IMR-90 (cell line): ENCODE data around the gene EPHA2. TPM values are rescaled to one million over a fixed set of nuclear protein-coding genes. Genes with fewer than 3 reads are reported as not detected.

Experiments
- ATAC-seq: fragments of 200-7000 bp; cut with Tn5 transposase; 2 replicates; pipeline ENCODE4 v1.9.1; 2020; ENCODE audit warnings: low read depth, mild to moderate bottlenecking, moderate library complexity
- BruUV-seq: library from RNA; stranded (reverse); fragments of 400-500 nt; replicated peaks from 2 replicates; lab custom pipeline; 2021; lab: Mats Ljungman, UMichigan
- CTCF ChIA-PET: fragments of 300-600 bp; formaldehyde crosslinking; extraction: SDS; loops from one replicate; lab custom pipeline; 2021; ENCODE audit warnings: antibody characterized with exemption; lab: Yijun Ruan, JAX
- POLR2A ChIA-PET: fragments of 300-600 bp; sonication (Branson Sonifier 250); formaldehyde crosslinking; loops from one replicate; lab custom pipeline; 2022; ENCODE audit warnings: antibody characterized with exemption; ENCODE audit not compliant: unreplicated experiment; lab: Charles Lee
- DNase-seq: peaks from one replicate; pipeline ENCODE4 v3.0.0; 2013
- H2AFZ ChIP-seq: replicated peaks from 2 replicates; pipeline ENCODE3; 2013; ENCODE audit warnings: low read length, mild to moderate bottlenecking; ENCODE audit not compliant: poor library complexity
- H2AK5ac ChIP-seq: 2 replicates; pipeline ENCODE4 v1.6.1; 2013; ENCODE audit warnings: low read depth, low read length, inconsistent platforms
- H2AK9ac ChIP-seq: replicated peaks from 2 replicates; pipeline ENCODE3; 2013; ENCODE audit warnings: mild to moderate bottlenecking, low read depth, low read length, moderate library complexity; ENCODE audit not compliant: poor library complexity
- H2BK120ac ChIP-seq: 2 replicates; pipeline ENCODE4 v1.6.1; 2013; ENCODE audit warnings: low read depth, low read length, inconsistent platforms
- H2BK15ac ChIP-seq: 3 replicates; pipeline ENCODE4 v1.6.1; 2013; ENCODE audit warnings: low read depth, low read length, inconsistent platforms
- H2BK20ac ChIP-seq: 2 replicates; pipeline ENCODE4 v1.6.1; 2013; ENCODE audit warnings: low read depth, mild to moderate bottlenecking, inconsistent platforms, low read length, moderate library complexity
- H2BK5ac ChIP-seq: 2 replicates; pipeline ENCODE4 v1.6.1; 2013; ENCODE audit warnings: mild to moderate bottlenecking, low read depth, low read length, inconsistent platforms; ENCODE audit not compliant: poor library complexity, severe bottlenecking
- H3K14ac ChIP-seq: replicated peaks from 2 replicates; pipeline ENCODE4 v1.6.1; 2013; ENCODE audit warnings: low read depth, low read length, inconsistent platforms
- H3K18ac ChIP-seq: 2 replicates; pipeline ENCODE4 v1.6.1; 2013; ENCODE audit warnings: low read depth, low read length, control low read depth
- H3K23ac ChIP-seq: 2 replicates; pipeline ENCODE4 v1.6.1; 2013; ENCODE audit warnings: low read depth, low read length, inconsistent platforms
- H3K27ac ChIP-seq: 2 replicates; pipeline ENCODE4 v1.5.1; 2013; ENCODE audit warnings: mild to moderate bottlenecking, control low read depth, low read length; ENCODE audit not compliant: insufficient read depth
- H3K27me3 ChIP-seq: 2 replicates; pipeline ENCODE4 v1.6.1; 2013; ENCODE audit warnings: low read length; ENCODE audit not compliant: control insufficient read depth, insufficient read depth
- H3K36me3 ChIP-seq: 2 replicates; pipeline ENCODE4 v1.6.1; 2013; ENCODE audit warnings: low read length, mixed read lengths; ENCODE audit not compliant: control insufficient read depth, insufficient read depth
- H3K4ac ChIP-seq: 2 replicates; pipeline ENCODE4 v1.6.1; 2013; ENCODE audit warnings: low read depth, low read length, inconsistent platforms
- H3K4me1 ChIP-seq: 2 replicates; pipeline ENCODE4 v1.6.1; 2013; ENCODE audit warnings: low read length, mixed read lengths; ENCODE audit not compliant: control insufficient read depth, insufficient read depth
- H3K4me2 ChIP-seq: 2 replicates; pipeline ENCODE4 v1.6.1; 2013; ENCODE audit warnings: low read depth, mild to moderate bottlenecking, control low read depth, low read length, moderate library complexity
- H3K4me3 ChIP-seq: 2 replicates; pipeline ENCODE4 v1.5.1; 2013; ENCODE audit warnings: low read depth, mild to moderate bottlenecking, control low read depth, low read length, moderate library complexity; ENCODE audit not compliant: insufficient read depth
- H3K56ac ChIP-seq: 2 replicates; pipeline ENCODE4 v1.6.1; 2013; ENCODE audit warnings: low read length, inconsistent platforms; ENCODE audit not compliant: insufficient read depth; ENCODE audit errors: extremely low read depth
- H3K79me1 ChIP-seq, 2 experiments: 2 replicates each; pipeline ENCODE4 v1.6.1; 2013; ENCODE audit warnings: low read length in 2 of 2, inconsistent platforms in 1 of 2, low read depth in 1 of 2
- H3K9ac ChIP-seq: 2 replicates; pipeline ENCODE4 v1.6.1; 2013; ENCODE audit warnings: low read depth, low read length, control low read depth
- H3K9me1 ChIP-seq: 2 replicates; pipeline ENCODE4 v1.6.1; 2013; ENCODE audit warnings: low read length, inconsistent platforms; ENCODE audit not compliant: insufficient read depth
- H3K9me3 ChIP-seq: 2 replicates; pipeline ENCODE4 v1.6.1; 2013; ENCODE audit warnings: low read length; ENCODE audit not compliant: control insufficient read depth, insufficient read depth
- H4K20me1 ChIP-seq: 2 replicates; pipeline ENCODE4 v1.6.1; 2013; ENCODE audit warnings: low read length, inconsistent platforms; ENCODE audit not compliant: insufficient read depth
- H4K5ac ChIP-seq: 2 replicates; pipeline ENCODE4 v1.6.1; 2013; ENCODE audit warnings: mild to moderate bottlenecking, low read depth, low read length, control low read depth
- H4K8ac ChIP-seq, 2 experiments: 2 replicates each; pipeline ENCODE4 v1.6.1; 2013; ENCODE audit warnings: low read depth in 2 of 2, low read length in 2 of 2, control low read depth in 1 of 2, inconsistent platforms in 1 of 2
- H4K91ac ChIP-seq: 2 replicates; pipeline ENCODE4 v1.6.1; 2013; ENCODE audit warnings: low read depth, low read length, inconsistent platforms; ENCODE audit not compliant: insufficient read depth
- BHLHE40 ChIP-seq: fragments of 150-350 bp; IDR thresholded peaks from 2 replicates; pipeline ENCODE4 v1.6.1; 2016; ENCODE audit warnings: mild to moderate bottlenecking, low read depth, low read length
- CTCF ChIP-seq: conservative IDR thresholded peaks from 2 replicates; pipeline ENCODE4 v1.5.1; 2012; ENCODE audit warnings: mild to moderate bottlenecking, low read depth, low read length, improper control_type of control experiment
- MAZ ChIP-seq: IDR thresholded peaks from 2 replicates; pipeline ENCODE4 v1.6.1; 2012; ENCODE audit warnings: low read depth, mild to moderate bottlenecking, low read length, improper control_type of control experiment, moderate library complexity, borderline replicate concordance
- POLR2A ChIP-seq: IDR thresholded peaks from 2 replicates; pipeline ENCODE4 v1.6.1; 2012; ENCODE audit warnings: mild to moderate bottlenecking, low read depth, low read length
- RAD21 ChIP-seq: IDR thresholded peaks from 2 replicates; pipeline ENCODE4 v1.6.1; 2012; ENCODE audit warnings: low read length, improper control_type of control experiment
- RFX5 ChIP-seq: IDR thresholded peaks from 2 replicates; pipeline ENCODE4 v1.8.0; 2012; ENCODE audit warnings: low read depth, mild to moderate bottlenecking, low read length, moderate library complexity
- SMC3 ChIP-seq: fragments of 150-350 bp; IDR thresholded peaks from 2 replicates; pipeline ENCODE4 v1.6.1; 2016; ENCODE audit warnings: low read depth, mild to moderate bottlenecking, antibody characterized with exemption, low read length, moderate library complexity
- WGBS, 2 experiments: methylation state at CpG; one replicate each; pipeline versions ENCODE4 v1.1.5 to v1.1.7; 2013; ENCODE audit warnings: missing lambda C conversion rate in 2 of 2; ENCODE audit not compliant: insufficient read length in 1 of 2; ENCODE audit errors: extremely low coverage in 2 of 2; 5-methylcytosine and 5-hydroxymethylcytosine counted together
- dilution Hi-C: fragments of 300-500 bp; cut with HindIII; formaldehyde crosslinking; loops from one replicate; pipeline ENCODE4 v1.14.3; 2018; ENCODE audit warnings: low sequenced_read_pairs; ENCODE audit not compliant: unreplicated experiment
- in situ Hi-C: fragments of 300-500 bp; cut with MboI; formaldehyde crosslinking; loops from 3 replicates; pipeline ENCODE4 v1.14.3; 2019; ENCODE audit warnings: low sequenced_read_pairs, inconsistent platforms, mixed read lengths
- intact Hi-C: fragments of 100-400 bp; cut with micrococcal nuclease; formaldehyde crosslinking; loops from 2 replicates; pipeline ENCODE4 v1.10.0; 2022
- polyA plus RNA-seq, 3 experiments: library from polyadenylated mRNA; depleted of rRNA; stranded (reverse); fragments of >200 nt; gene quantifications; 2 replicates each; pipeline ENCODE4 v1.2.3, GENCODE V29; 2012; ENCODE audit warnings: low replicate concordance in 1 of 3
- total RNA-seq: library from RNA; depleted of rRNA; stranded (reverse); fragments of >200 nt; gene quantifications from 2 replicates; pipeline ENCODE4 v1.2.3, GENCODE V29; 2012

EPHA2 gene
- total and polyA plus RNA-seq, 2 of the 4 experiments (the other 2 are of a cell fraction), result 24.0 to 72.6 TPM

DNA sequence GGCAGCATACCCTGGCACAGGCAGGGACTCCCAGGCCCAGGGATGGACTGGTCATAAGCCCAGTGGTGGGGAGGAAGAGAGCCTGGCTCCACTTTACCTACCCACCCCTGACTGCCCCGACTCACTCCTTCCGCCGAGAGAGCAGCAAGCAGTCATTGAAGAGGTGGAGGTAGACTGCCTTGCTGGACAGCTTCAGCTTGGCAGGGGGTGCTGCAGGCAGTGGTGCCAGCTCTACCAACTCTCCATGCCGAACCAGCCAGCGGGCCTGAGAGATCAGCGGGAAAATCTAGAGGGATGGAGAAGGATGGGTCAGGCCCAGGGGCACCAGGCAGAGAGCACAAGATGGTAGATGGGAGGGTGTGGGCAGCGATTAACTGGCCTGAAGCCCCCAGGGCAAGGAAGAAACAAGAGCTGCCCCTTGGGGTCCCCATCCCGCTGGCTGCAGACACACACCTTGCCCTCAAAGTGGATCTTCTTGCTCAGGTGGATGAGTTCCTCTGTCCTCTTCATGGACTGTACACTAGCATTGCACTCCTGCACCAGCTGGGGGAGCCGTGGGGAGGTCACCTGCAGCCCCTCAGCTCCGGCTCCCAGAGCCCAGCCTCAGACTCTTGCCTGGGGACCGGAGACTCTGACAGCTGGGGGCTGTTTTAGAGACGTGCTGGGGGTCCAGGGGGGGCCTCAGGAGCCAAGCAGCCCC lies 48.9 kb upstream of the EPHA2 start:
- H3K56ac ChIP-seq, result no peak overlapping the region
- no peak overlapping the region for H4K8ac ChIP-seq
- POLR2A ChIA-PET, result no interaction called here
- no peak overlapping the region for H4K5ac ChIP-seq
- no peak overlapping the region for H2BK20ac ChIP-seq
- no peak overlapping the region for H3K14ac ChIP-seq
- H3K4me2 ChIP-seq, result no peak overlapping the region
- intact Hi-C loops (loop anchor here (5.0 kb wide), 2 partner anchors 38 to 163 kb away; partner anchors contain the start of gene SZRD1), in situ Hi-C loops (no loop called here), dilution Hi-C loops (no loop called here)
- H3K9me3 ChIP-seq, result no peaks in the 10 kb centered on the region
- WGBS, 2 experiments, result no CpG with 5 or more reads among the region's 12 CpGs
- H2BK15ac ChIP-seq, result no peak overlapping the region
- H3K4me1 ChIP-seq, result peaks cover 9% of the 10 kb centered on the region
- H3K9ac ChIP-seq, result no peak overlapping the region
- no peaks in the 10 kb centered on the region for H3K27me3 ChIP-seq
- peaks cover 2% of the 10 kb centered on the region for H3K36me3 ChIP-seq
- no peak overlapping the region for H2BK120ac ChIP-seq
- H3K18ac ChIP-seq, result no peak overlapping the region
- no peak overlapping the region for H3K27ac ChIP-seq
- TF ChIP-seq RAD21, result peak; percentile 31
- no peak for TF ChIP-seq MAZ
- TF ChIP-seq RFX5, result no peak
- peak; percentile 16; the same call in 1 of the 2 replicates for TF ChIP-seq SMC3
- TF ChIP-seq POLR2A, result no peak
- no peak for TF ChIP-seq BHLHE40
- peak; percentile 30 for TF ChIP-seq CTCF
- CTCF ChIA-PET, result interaction anchor here (1.4 kb wide), 1 partner anchor 40 kb away, joined by 5 read pairs; no protein-coding TSS in a partner anchor
- H4K91ac ChIP-seq, result no peak overlapping the region
- ATAC-seq (no peak), DNase-seq (no peak)
- peak overlapping the region; percentile 84; the same call in 1 of the 2 replicates for H2AK5ac ChIP-seq
- H3K79me1 ChIP-seq, result peaks cover 7 to 21% of the 10 kb centered on the region in 2 experiments; a peak in 3 of 4 replicates
- H4K20me1 ChIP-seq, result no peaks in the 10 kb centered on the region; the same call in 1 of the 2 replicates
- no peak overlapping the region for H2AFZ ChIP-seq
- peak overlapping the region; percentile 60 for H2AK9ac ChIP-seq
- H3K4me3 ChIP-seq, result no peak overlapping the region
- no peak overlapping the region; the same call in 1 of the 2 replicates for H3K4ac ChIP-seq
- BruUV-seq, result no TSS peak
- no peak overlapping the region for H3K23ac ChIP-seq
- no peak overlapping the region for H2BK5ac ChIP-seq
- H3K9me1 ChIP-seq, result peaks cover 6% of the 10 kb centered on the region; the same call in 1 of the 2 replicates
